HepG2 (cell line): ENCODE results near the gene DCTN3. TPM values are rescaled to one million over a fixed set of nuclear protein-coding genes. Genes with fewer than 3 reads are reported as not detected.

ENCODE experiments used
- ASH2L ChIP-seq: fragments of 300-600, 200-600 bp; sonication (generic); IDR thresholded peaks from 2 replicates; pipeline ENCODE4 v1.7.0; 2017; ENCODE audit warnings: low read depth, mild to moderate bottlenecking, moderate library complexity, mixed read lengths, low read length; ENCODE audit not compliant: insufficient read length
- ATRX ChIP-seq: sonication (generic); formaldehyde crosslinking; IDR thresholded peaks from 2 replicates; pipeline ENCODE4 v1.4.0; 2020; ENCODE audit warnings: missing genetic modification reagents, borderline replicate concordance
- BCLAF1 ChIP-seq: fragments of 450-650 bp; IDR thresholded peaks from 2 replicates; pipeline ENCODE4 v1.6.1; 2017; ENCODE audit warnings: mild to moderate bottlenecking
- DZIP1 ChIP-seq: sonication (generic); formaldehyde crosslinking; IDR thresholded peaks from 2 replicates; pipeline ENCODE4 v1.5.0; 2020; ENCODE audit warnings: mild to moderate bottlenecking, missing genetic modification reagents
- ELF1 ChIP-seq: sonication (generic); formaldehyde crosslinking; IDR thresholded peaks from 2 replicates; pipeline ENCODE4 v1.4.0; 2020; ENCODE audit warnings: missing genetic modification reagents
- ETV5 ChIP-seq: IDR thresholded peaks from 2 replicates; pipeline ENCODE4 v1.6.1; 2018; ENCODE audit warnings: missing biosample characterization, missing genetic modification reagents, inconsistent platforms, borderline replicate concordance
- KDM4B ChIP-seq: sonication (generic); formaldehyde crosslinking; IDR thresholded peaks from 2 replicates; pipeline ENCODE4 v1.4.0; 2020; ENCODE audit warnings: missing genetic modification reagents
- MED8 ChIP-seq: sonication (generic); formaldehyde crosslinking; IDR thresholded peaks from 2 replicates; pipeline ENCODE4 v1.8.1; 2023; ENCODE audit warnings: mild to moderate bottlenecking, missing genetic modification reagents; ENCODE audit not compliant: insufficient replicate concordance
- NFIB ChIP-seq: sonication (generic); formaldehyde crosslinking; IDR thresholded peaks from 2 replicates; pipeline ENCODE4 v1.9.0; 2021; ENCODE audit warnings: missing genetic modification reagents, mild to moderate bottlenecking, borderline replicate concordance
- TSC22D2 ChIP-seq: sonication (generic); formaldehyde crosslinking; IDR thresholded peaks from 2 replicates; pipeline ENCODE4 v1.5.1; 2020; ENCODE audit warnings: missing genetic modification reagents, mild to moderate bottlenecking, borderline replicate concordance
- ZMAT3 ChIP-seq: sonication (generic); formaldehyde crosslinking; conservative IDR thresholded peaks from 2 replicates; pipeline ENCODE4 v1.7.0; 2021; ENCODE audit warnings: missing genetic modification reagents
- ZNF235 ChIP-seq: sonication (generic); formaldehyde crosslinking; IDR thresholded peaks from 2 replicates; pipeline ENCODE4 v1.8.1; 2023; ENCODE audit warnings: mild to moderate bottlenecking, missing genetic modification reagents, borderline replicate concordance
- ZNF562 ChIP-seq: sonication (generic); formaldehyde crosslinking; IDR thresholded peaks from 2 replicates; pipeline ENCODE4 v1.8.0; 2022; ENCODE audit warnings: missing genetic modification reagents, borderline replicate concordance
- ZNF629 ChIP-seq: sonication (generic); formaldehyde crosslinking; conservative IDR thresholded peaks from 2 replicates; pipeline ENCODE4 v1.5.0; 2020; ENCODE audit warnings: missing genetic modification reagents
- polyA plus RNA-seq, 8 experiments: library from polyadenylated mRNA; depleted of rRNA in 3 of 8; stranded (reverse) in 7 of 8; unstranded in 1 of 8; fragments of >200 nt; fragmentation: Illumina TruSeq in 4 of 8; extraction: Trizol in 4 of 8; gene quantifications; 2 replicates each; pipeline versions ENCODE4 v1.2.1 to v1.2.3, GENCODE V29; 2011 to 2016; ENCODE audit warnings: low read depth in 4 of 8, missing spikeins in 1 of 8, mixed read lengths in 1 of 8; ENCODE audit not compliant: insufficient read depth in 1 of 8
- total RNA-seq, 5 experiments: library from RNA; depleted of rRNA; stranded (reverse); fragments of >200 nt; fragmentation: Illumina TruSeq; extraction: Trizol; gene quantifications; 2 replicates each; pipeline ENCODE4 v1.2.3, GENCODE V29; 2016; ENCODE audit warnings: low read depth in 1 of 5
- TF ChIP-seq, protein P1 (sequence below): IDR thresholded peaks from 2 replicates; pipeline ENCODE4 v1.6.1; 2016; ENCODE audit warnings: mild to moderate bottlenecking, missing biosample characterization, missing genetic modification reagents
- TF ChIP-seq, protein P2 (sequence below): sonication (generic); formaldehyde crosslinking; IDR thresholded peaks from 2 replicates; pipeline ENCODE4 v1.4.0; 2020; ENCODE audit warnings: mild to moderate bottlenecking, missing genetic modification reagents
- TF ChIP-seq, protein P3 (sequence below): IDR thresholded peaks from 2 replicates; pipeline ENCODE4 v1.6.1; 2016; ENCODE audit warnings: low read depth, control low read depth
- TF ChIP-seq, protein P4 (sequence below): sonication (generic); formaldehyde crosslinking; conservative IDR thresholded peaks from 2 replicates; pipeline ENCODE4 v1.4.0; 2020; ENCODE audit warnings: missing genetic modification reagents

Gene DCTN3
- total and polyA plus RNA-seq, 2 of the 13 experiments (the other 11 are each of a cell fraction or from before 2014, with no cell fraction given): 27.4 to 34.5 TPM

DNA sequence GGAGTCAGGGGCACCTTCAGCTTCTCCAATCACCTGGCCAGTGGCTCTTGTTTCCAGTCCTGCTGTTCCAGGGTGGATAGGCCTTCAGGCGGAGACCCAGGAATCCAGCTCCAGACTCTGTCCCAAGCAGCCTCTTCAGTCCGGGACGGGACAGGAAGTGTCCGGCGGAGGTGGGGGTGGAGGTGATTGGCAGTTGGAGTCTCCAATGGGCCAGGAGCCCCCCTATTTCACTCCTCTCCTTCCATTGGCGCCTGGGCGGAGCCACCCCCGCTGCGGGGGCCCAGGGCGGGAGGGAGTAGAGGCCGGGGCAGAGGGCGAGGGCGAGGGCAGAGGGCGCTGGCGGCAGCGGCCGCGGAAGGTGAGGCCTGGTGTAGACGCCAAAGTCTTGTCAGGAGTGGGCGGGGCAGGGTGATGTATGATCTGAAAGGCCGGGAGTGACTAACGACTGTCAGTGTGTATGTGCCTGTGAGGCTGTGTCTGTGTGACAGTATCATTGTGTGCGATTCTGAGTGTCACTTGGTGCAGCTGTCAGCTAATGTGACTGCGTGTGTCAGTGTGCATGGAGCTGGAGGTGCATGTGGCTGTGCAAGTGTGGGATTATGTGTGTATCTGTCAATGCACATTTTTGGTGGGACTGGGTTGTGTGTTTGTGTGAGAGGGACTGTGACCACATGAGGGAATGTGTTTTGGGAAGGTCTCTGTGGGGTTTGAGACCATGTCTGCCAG is 31.7 kb upstream of the DCTN3 start, which contains the start of gene IL11RA (continued):
- TF ChIP-seq ATRX (CRISPR knock-in tag): no peak
- no peak for TF ChIP-seq TSC22D2
- TF ChIP-seq ZNF562: no peak
- TF ChIP-seq KDM4B (CRISPR knock-in tag): no peak
- peak; percentile 73 for TF ChIP-seq ETV5 (CRISPR knock-in tag)
- no peak for TF ChIP-seq DZIP1 (CRISPR knock-in tag)
- TF ChIP-seq, protein P1, sequence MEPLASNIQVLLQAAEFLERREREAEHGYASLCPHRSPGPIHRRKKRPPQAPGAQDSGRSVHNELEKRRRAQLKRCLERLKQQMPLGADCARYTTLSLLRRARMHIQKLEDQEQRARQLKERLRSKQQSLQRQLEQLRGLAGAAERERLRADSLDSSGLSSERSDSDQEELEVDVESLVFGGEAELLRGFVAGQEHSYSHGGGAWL (CRISPR knock-in tag): 0 out of 2 replicates have a peak, but pooled peaks have one; percentile 53
- TF ChIP-seq ZNF235 (CRISPR knock-in tag): 0 out of 2 replicates have a peak, but pooled peaks have one; percentile 39
- TF ChIP-seq, protein P2, sequence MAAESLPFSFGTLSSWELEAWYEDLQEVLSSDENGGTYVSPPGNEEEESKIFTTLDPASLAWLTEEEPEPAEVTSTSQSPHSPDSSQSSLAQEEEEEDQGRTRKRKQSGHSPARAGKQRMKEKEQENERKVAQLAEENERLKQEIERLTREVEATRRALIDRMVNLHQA: no peak
- no peak for TF ChIP-seq NFIB (CRISPR knock-in tag)
- TF ChIP-seq BCLAF1: no peak
- TF ChIP-seq, protein P3, sequence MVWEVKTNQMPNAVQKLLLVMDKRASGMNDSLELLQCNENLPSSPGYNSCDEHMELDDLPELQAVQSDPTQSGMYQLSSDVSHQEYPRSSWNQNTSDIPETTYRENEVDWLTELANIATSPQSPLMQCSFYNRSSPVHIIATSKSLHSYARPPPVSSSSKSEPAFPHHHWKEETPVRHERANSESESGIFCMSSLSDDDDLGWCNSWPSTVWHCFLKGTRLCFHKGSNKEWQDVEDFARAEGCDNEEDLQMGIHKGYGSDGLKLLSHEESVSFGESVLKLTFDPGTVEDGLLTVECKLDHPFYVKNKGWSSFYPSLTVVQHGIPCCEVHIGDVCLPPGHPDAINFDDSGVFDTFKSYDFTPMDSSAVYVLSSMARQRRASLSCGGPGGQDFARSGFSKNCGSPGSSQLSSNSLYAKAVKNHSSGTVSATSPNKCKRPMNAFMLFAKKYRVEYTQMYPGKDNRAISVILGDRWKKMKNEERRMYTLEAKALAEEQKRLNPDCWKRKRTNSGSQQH (CRISPR knock-in tag): no peak; the same call in 1 of the 2 replicates
- TF ChIP-seq ASH2L: peak; percentile 56
- TF ChIP-seq ELF1 (CRISPR knock-in tag): peak; percentile 76
- 0 out of 2 replicates have a peak, but pooled peaks have one; percentile 25 for TF ChIP-seq ZNF629 (CRISPR knock-in tag)
- TF ChIP-seq MED8 (CRISPR knock-in tag): peak; percentile 45
- TF ChIP-seq ZMAT3 (CRISPR knock-in tag): no peak
- TF ChIP-seq, protein P4, sequence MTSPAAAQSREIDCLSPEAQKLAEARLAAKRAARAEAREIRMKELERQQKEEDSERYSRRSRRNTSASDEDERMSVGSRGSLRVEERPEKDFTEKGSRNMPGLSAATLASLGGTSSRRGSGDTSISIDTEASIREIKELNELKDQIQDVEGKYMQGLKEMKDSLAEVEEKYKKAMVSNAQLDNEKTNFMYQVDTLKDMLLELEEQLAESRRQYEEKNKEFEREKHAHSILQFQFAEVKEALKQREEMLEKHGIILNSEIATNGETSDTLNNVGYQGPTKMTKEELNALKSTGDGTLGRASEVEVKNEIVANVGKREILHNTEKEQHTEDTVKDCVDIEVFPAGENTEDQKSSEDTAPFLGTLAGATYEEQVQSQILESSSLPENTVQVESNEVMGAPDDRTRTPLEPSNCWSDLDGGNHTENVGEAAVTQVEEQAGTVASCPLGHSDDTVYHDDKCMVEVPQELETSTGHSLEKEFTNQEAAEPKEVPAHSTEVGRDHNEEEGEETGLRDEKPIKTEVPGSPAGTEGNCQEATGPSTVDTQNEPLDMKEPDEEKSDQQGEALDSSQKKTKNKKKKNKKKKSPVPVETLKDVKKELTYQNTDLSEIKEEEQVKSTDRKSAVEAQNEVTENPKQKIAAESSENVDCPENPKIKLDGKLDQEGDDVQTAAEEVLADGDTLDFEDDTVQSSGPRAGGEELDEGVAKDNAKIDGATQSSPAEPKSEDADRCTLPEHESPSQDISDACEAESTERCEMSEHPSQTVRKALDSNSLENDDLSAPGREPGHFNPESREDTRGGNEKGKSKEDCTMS (CRISPR knock-in tag): no peak
